OCI-LY7 (cell line): ENCODE data around the gene SLC25A42. TPM values are rescaled to one million over a fixed set of nuclear protein-coding genes. Genes with fewer than 3 reads are reported as not detected.

Source experiments
- BruUV-seq: library from RNA; stranded (reverse); fragments of 400-500 nt; replicated peaks from 2 replicates; lab custom pipeline; 2021; lab: Mats Ljungman, UMichigan
- CTCF ChIA-PET: fragments of 300-600 bp; sonication (Branson Sonifier 250); formaldehyde crosslinking; loops from one replicate; lab custom pipeline; 2022; ENCODE audit warnings: antibody characterized with exemption; ENCODE audit not compliant: unreplicated experiment; lab: Charles Lee
- POLR2A ChIA-PET: fragments of 300-600 bp; sonication (Branson Sonifier 250); formaldehyde crosslinking; loops from one replicate; lab custom pipeline; 2022; ENCODE audit warnings: antibody characterized with exemption; lab: Charles Lee
- DNase-seq: peaks from one replicate; pipeline ENCODE4 v3.0.0-alpha.2; 2015; ENCODE audit warnings: low spot score
- H2AFZ ChIP-seq: fragments of 200-600 bp; sonication (generic), shearing (Covaris generic); 2 replicates; pipeline ENCODE4 v1.6.1; 2014; ENCODE audit warnings: mild to moderate bottlenecking, antibody characterized with exemption, low read length, moderate library complexity
- H3K27ac ChIP-seq: fragments of 200-600 bp; sonication (generic); 2 replicates; pipeline ENCODE4 v1.5.1; 2014; ENCODE audit warnings: mixed run types, low read depth, mild to moderate bottlenecking, moderate library complexity, low read length, inconsistent platforms; ENCODE audit not compliant: poor library complexity, severe bottlenecking
- H3K36me3 ChIP-seq: fragments of 200-600 bp; sonication (generic); 2 replicates; pipeline ENCODE4 v1.6.1; 2014; ENCODE audit warnings: mild to moderate bottlenecking, antibody characterized with exemption, low read length, moderate library complexity, mixed read lengths; ENCODE audit not compliant: insufficient read depth
- H3K4me1 ChIP-seq: fragments of 200-600 bp; sonication (generic); 2 replicates; pipeline ENCODE4 v1.5.1; 2014; ENCODE audit warnings: mild to moderate bottlenecking, low read length; ENCODE audit not compliant: insufficient read depth, poor library complexity, severe bottlenecking
- H3K4me2 ChIP-seq: fragments of 200-600 bp; sonication (generic); 2 replicates; pipeline ENCODE4 v1.6.1; 2014; ENCODE audit warnings: mild to moderate bottlenecking, low read length
- H3K4me3 ChIP-seq: fragments of 200-600 bp; sonication (generic); 2 replicates; pipeline ENCODE4 v1.5.1; 2014; ENCODE audit warnings: mild to moderate bottlenecking, low read depth, low read length; ENCODE audit not compliant: poor library complexity, severe bottlenecking
- H3K79me2 ChIP-seq: fragments of 200-600 bp; sonication (generic); 2 replicates; pipeline ENCODE4 v1.6.1; 2016; ENCODE audit warnings: low read depth, mild to moderate bottlenecking, low read length, moderate library complexity, mixed read lengths; ENCODE audit not compliant: insufficient read depth
- H3K9me2 ChIP-seq: fragments of 200-600 bp; sonication (generic); 2 replicates; pipeline ENCODE4 v1.6.1; 2016; ENCODE audit warnings: mild to moderate bottlenecking, low read length, mixed read lengths; ENCODE audit not compliant: insufficient read depth
- H3K9me3 ChIP-seq: fragments of 200-600 bp; sonication (generic); 2 replicates; pipeline ENCODE4 v1.6.1; 2014; ENCODE audit warnings: mild to moderate bottlenecking, mixed run types, low read length, mixed read lengths
- H4K20me1 ChIP-seq: fragments of 200-600 bp; sonication (generic); 2 replicates; pipeline ENCODE4 v1.6.1; 2014; ENCODE audit warnings: mild to moderate bottlenecking, antibody characterized with exemption, low read length, moderate library complexity, mixed read lengths; ENCODE audit not compliant: insufficient read depth
- EZH2phosphoT487 ChIP-seq: fragments of 200-600 bp; sonication (generic); IDR thresholded peaks from 2 replicates; pipeline ENCODE4 v1.6.1; 2018; ENCODE audit warnings: low read depth, borderline replicate concordance, mild to moderate bottlenecking, mixed run types, antibody characterized with exemption, low read length, moderate library complexity, mixed read lengths
- intact Hi-C: fragments of 100-400 bp; cut with micrococcal nuclease; formaldehyde crosslinking; loops from one replicate; pipeline ENCODE4 v1.10.0; 2022; ENCODE audit not compliant: unreplicated experiment
- total RNA-seq, 2 experiments: library from RNA; depleted of rRNA in 1 of 2; stranded (reverse); fragments of >200 nt in 1 of 2; shearing (Covaris generic) in 1 of 2; gene quantifications; 2 replicates each; pipeline ENCODE4 v1.2.3, GENCODE V29; 2014 to 2022
- TF ChIP-seq, protein P1 (sequence below): fragments of 200-600 bp; sonication (generic); conservative IDR thresholded peaks from 2 replicates; pipeline ENCODE4 v1.5.1; 2014; ENCODE audit warnings: mild to moderate bottlenecking, antibody characterized with exemption, low read length, moderate library complexity, mixed read lengths

The SLC25A42 gene
- total RNA-seq, 2 experiments from 2014 or later, result 13.8 to 23.4 TPM

DNA sequence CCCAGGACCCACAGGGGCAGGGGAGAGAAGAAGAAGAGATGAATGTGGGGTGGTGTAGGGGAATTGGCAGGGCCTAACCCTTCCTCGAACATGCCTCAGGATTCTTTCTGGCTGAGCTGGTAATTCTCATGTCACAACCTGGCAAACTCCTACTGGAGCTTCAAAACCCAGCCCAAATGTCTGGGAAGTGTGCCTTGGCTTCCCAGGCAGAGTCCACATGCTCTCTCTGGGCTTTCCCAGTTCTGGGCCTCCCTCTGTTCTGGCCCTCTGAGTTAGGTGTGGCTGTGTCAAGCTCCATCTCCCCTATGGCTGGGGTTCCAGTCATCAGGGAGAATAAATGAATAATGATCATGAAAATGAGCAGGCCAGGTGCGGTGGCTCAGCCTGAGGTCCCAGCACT, 85.6 kb downstream of the SLC25A42 start:
- no TSS peak for BruUV-seq
- intact Hi-C loops, result no loop called here
- Histone ChIP-seq H3K36me3 (peaks cover 88% of the 10 kb centered on the region), H3K4me2 (no peak overlapping the region), H3K9me2 (no peaks in the 10 kb centered on the region), H3K4me1 (peaks cover 76% of the 10 kb centered on the region), H3K4me3 (no peak overlapping the region), H4K20me1 (no peaks in the 10 kb centered on the region), H2AFZ (no peak overlapping the region), H3K79me2 (peaks cover 22% of the 10 kb centered on the region), H3K9me3 (no peaks in the 10 kb centered on the region), H3K27ac (peak overlapping the region; percentile 41)
- ChIA-PET POLR2A (interaction anchor here (0.9 to 1.2 kb wide), 3 partner anchors 12 to 119 kb away, joined by 3 to 4 read pairs (median 3); no protein-coding TSS in a partner anchor), CTCF (no interaction called here)
- DNase-seq, result no peak
- no peak for TF ChIP-seq EZH2phosphoT487
- TF ChIP-seq, protein P1, sequence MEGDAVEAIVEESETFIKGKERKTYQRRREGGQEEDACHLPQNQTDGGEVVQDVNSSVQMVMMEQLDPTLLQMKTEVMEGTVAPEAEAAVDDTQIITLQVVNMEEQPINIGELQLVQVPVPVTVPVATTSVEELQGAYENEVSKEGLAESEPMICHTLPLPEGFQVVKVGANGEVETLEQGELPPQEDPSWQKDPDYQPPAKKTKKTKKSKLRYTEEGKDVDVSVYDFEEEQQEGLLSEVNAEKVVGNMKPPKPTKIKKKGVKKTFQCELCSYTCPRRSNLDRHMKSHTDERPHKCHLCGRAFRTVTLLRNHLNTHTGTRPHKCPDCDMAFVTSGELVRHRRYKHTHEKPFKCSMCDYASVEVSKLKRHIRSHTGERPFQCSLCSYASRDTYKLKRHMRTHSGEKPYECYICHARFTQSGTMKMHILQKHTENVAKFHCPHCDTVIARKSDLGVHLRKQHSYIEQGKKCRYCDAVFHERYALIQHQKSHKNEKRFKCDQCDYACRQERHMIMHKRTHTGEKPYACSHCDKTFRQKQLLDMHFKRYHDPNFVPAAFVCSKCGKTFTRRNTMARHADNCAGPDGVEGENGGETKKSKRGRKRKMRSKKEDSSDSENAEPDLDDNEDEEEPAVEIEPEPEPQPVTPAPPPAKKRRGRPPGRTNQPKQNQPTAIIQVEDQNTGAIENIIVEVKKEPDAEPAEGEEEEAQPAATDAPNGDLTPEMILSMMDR, result no peak

DNA sequence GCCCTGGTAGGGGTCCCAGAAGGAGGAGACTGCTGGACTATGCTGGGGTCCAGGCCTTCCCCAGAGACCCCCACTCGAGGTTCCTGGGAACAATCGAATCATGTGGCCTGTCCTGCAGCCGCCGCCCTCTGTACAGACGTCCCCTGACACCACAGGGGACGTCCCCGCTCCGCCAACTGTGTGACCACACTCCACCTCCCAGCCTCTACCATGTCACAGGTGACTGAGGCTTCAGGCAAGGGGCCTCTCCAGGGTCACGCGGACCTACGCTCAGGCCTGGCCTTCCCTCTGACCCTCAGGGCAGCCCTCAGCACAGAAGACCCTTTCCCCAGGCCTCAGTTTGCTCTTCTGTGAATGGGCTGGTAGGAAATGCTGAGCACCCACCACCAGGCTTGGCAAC, 87.6 kb downstream of the SLC25A42 start:
- Histone ChIP-seq H3K4me2 (peak overlapping the region; percentile 10; the same call in 1 of the 2 replicates), H4K20me1 (no peaks in the 10 kb centered on the region), H3K27ac (peak overlapping the region; percentile 98), H3K4me3 (no peak overlapping the region), H3K4me1 (peaks cover 75% of the 10 kb centered on the region), H3K9me3 (no peaks in the 10 kb centered on the region), H3K79me2 (peaks cover 38% of the 10 kb centered on the region), H3K36me3 (peaks cover 85% of the 10 kb centered on the region), H3K9me2 (no peaks in the 10 kb centered on the region), H2AFZ (no peak overlapping the region)
- CTCF ChIA-PET, result no interaction called here
- BruUV-seq, result no TSS peak
- intact Hi-C loops, result no loop called here
- TF ChIP-seq EZH2phosphoT487, result no peak
- TF ChIP-seq, protein P1, result no peak
- POLR2A ChIA-PET, result no interaction called here
- no peak for DNase-seq

DNA sequence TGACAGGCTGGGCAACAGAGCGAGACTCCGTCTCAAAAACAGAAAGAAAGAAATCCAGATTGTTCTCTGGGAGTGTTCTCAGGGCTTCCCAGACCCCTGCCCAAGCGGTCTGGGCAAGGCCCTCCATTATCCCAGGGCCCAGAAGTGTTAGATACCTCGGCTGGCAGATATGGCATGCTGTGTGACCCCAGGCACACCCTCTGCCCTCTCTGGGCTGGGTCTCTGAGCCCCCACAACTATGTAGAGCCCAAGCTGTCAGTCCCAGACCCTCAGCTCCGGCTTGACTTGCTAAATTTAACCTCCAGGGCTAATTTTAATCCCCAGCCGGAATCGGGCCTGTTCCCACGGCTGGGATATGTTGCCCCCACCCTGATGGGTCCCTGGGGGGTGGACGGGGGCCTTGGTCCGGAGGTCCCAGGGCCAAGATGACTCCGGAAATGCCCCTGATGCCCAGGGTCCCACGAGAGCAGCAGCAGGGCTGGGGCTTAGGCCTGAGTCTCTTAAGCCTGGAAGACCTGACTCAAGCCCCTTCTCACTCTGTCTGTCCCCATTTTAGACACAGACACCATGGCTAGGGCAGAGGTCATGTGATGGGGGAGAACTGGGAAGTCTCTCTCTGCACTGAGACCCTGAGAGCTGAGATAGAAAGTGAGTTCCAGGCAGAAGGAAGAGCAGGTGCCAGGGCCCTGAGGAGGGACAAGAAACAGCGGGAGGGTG, 89.0 kb downstream of the SLC25A42 start:
- Histone ChIP-seq H3K9me2 (no peaks in the 10 kb centered on the region), H3K79me2 (peaks cover 48% of the 10 kb centered on the region), H2AFZ (no peak overlapping the region), H3K27ac (peak overlapping the region; percentile 98), H3K4me3 (no peak overlapping the region), H3K9me3 (no peaks in the 10 kb centered on the region), H4K20me1 (no peaks in the 10 kb centered on the region), H3K4me1 (peaks cover 75% of the 10 kb centered on the region), H3K36me3 (peaks cover 81% of the 10 kb centered on the region), H3K4me2 (peak overlapping the region; percentile 50)
- TF ChIP-seq EZH2phosphoT487, result no peak
- TF ChIP-seq, protein P1, result no peak
- no TSS peak for BruUV-seq
- DNase-seq, result no peak
- ChIA-PET CTCF (interaction anchor here (0.6 kb wide), 1 partner anchor 22 kb away, joined by 3 read pairs; no protein-coding TSS in a partner anchor), POLR2A (interaction anchor here (0.6 to 1.3 kb wide), 2 partner anchors 20 to 22 kb away, joined by 4 to 6 read pairs; no protein-coding TSS in a partner anchor)
- intact Hi-C loops, result no loop called here
